ENCODE results near the gene DNASE1L1.
"Not testable (repeated sequence)": the region's sequence is repeated elsewhere in the genome, so short reads cannot be mapped to it uniquely, and the experiment has no call there.

The DNASE1L1 gene

GRCh38 chrX:154403192-154403591 is 5.9 kb downstream of the DNASE1L1 start:
- no peak for DNase-seq

GRCh38 chrX:154402622-154403127 is 6.4 kb downstream of the DNASE1L1 start:
- DNase-seq, result no peak

- DNase-seq, result no peak
Observed at GRCh38 chrX:154401918-154402621, 7.0 kb downstream of the DNASE1L1 start.

GRCh38 chrX:154401045-154401799 is 7.8 kb downstream of the DNASE1L1 start:
- DNase-seq, result no peak

GRCh38 chrX:154400369-154400817 is 8.7 kb downstream of the DNASE1L1 start:
- DNase-seq, result not testable (repeated sequence)

- DNase-seq, result no peak
Observed at GRCh38 chrX:154399527-154400368, 9.3 kb downstream of the DNASE1L1 start.

GRCh38 chrX:154398668-154399526 is 10.2 kb downstream of the DNASE1L1 start:
- DNase-seq, result peak; percentile 81

GRCh38 chrX:154397888-154398667 is 11.0 kb downstream of the DNASE1L1 start, which contains the start of gene RPL10:
TSS of gene RPL10 (plus strand) at chrX:154398377. CDS start at chrX:154398520, 143 bp downstream.
- peak; percentile 85 for DNase-seq

GRCh38 chrX:154396973-154397887 is 11.8 kb downstream of the DNASE1L1 start:
- peak; percentile 51 for DNase-seq

- not testable (repeated sequence) for DNase-seq
Observed at GRCh38 chrX:154396363-154396762, 12.7 kb downstream of the DNASE1L1 start.

- DNase-seq, result not testable (repeated sequence)
Observed at GRCh38 chrX:154389812-154390747, 19.0 kb downstream of the DNASE1L1 start.

- not testable (repeated sequence) for DNase-seq
Observed at GRCh38 chrX:154388649-154389048, 20.4 kb downstream of the DNASE1L1 start.

- DNase-seq, result not testable (repeated sequence)
Observed at GRCh38 chrX:154388094-154388493, 21.0 kb downstream of the DNASE1L1 start.

GRCh38 chrX:154384284-154384892 is 24.7 kb downstream of the DNASE1L1 start:
- DNase-seq, result no peak

- DNase-seq, result no peak
Observed at GRCh38 chrX:154383359-154384283, 25.4 kb downstream of the DNASE1L1 start.

- no peak for DNase-seq
Observed at GRCh38 chrX:154382483-154383069, 26.5 kb downstream of the DNASE1L1 start.

- no peak for DNase-seq
Observed at GRCh38 chrX:154381271-154381670, 27.8 kb downstream of the DNASE1L1 start.

Data from activated gamma-delta T cell treated with Interleukin-2 at 50 U/mL for 16 hours (primary cell).